Choroid plexus epithelial cell (primary cell): ENCODE measurements around the gene POU3F3.

Experiments used
- DNase-seq: peaks from one replicate; pipeline ENCODE4 v3.0.0-alpha.2; 2010; ENCODE audit warnings: low read depth
- H3K4me3 ChIP-seq: 2 replicates; pipeline ENCODE4 v1.5.1; 2011; ENCODE audit warnings: low read depth, mild to moderate bottlenecking, control low read depth, low read length, moderate library complexity
- TF ChIP-seq, protein P1 (sequence below): conservative IDR thresholded peaks from 2 replicates; pipeline ENCODE4 v1.5.1; 2011; ENCODE audit warnings: low read depth, mild to moderate bottlenecking, control low read depth, inconsistent platforms, low read length, moderate library complexity

Gene POU3F3

DNA sequence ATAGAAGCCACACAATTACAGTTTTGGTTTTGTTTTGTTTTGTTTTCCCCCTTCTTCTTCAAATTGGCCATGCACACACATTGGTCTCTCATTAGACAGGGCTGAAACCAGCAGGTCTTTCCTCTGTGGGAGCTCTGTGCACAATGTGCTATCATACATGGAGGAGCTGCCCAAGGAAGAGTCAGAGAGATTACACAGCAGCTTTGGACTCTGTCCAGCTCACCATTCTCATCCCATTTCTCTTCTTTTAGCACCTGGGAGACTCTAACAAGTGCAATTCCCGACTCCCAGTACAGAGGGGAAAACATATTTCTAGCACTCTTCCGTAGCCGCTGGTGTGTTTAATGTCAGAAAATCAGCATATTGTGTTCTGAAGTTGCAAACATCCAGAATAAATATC lies 29.4 kb downstream of the POU3F3 start:
- no peak for DNase-seq
- TF ChIP-seq, protein P1, sequence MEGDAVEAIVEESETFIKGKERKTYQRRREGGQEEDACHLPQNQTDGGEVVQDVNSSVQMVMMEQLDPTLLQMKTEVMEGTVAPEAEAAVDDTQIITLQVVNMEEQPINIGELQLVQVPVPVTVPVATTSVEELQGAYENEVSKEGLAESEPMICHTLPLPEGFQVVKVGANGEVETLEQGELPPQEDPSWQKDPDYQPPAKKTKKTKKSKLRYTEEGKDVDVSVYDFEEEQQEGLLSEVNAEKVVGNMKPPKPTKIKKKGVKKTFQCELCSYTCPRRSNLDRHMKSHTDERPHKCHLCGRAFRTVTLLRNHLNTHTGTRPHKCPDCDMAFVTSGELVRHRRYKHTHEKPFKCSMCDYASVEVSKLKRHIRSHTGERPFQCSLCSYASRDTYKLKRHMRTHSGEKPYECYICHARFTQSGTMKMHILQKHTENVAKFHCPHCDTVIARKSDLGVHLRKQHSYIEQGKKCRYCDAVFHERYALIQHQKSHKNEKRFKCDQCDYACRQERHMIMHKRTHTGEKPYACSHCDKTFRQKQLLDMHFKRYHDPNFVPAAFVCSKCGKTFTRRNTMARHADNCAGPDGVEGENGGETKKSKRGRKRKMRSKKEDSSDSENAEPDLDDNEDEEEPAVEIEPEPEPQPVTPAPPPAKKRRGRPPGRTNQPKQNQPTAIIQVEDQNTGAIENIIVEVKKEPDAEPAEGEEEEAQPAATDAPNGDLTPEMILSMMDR, result no peak
- H3K4me3 ChIP-seq, result no peak overlapping the region

- H3K4me3 ChIP-seq, result no peak overlapping the region
- TF ChIP-seq, protein P1, result no peak
- DNase-seq, result no peak
These were observed 31.3 kb downstream of the POU3F3 start for GRCh38 chr2:104885119-104885782.

DNA sequence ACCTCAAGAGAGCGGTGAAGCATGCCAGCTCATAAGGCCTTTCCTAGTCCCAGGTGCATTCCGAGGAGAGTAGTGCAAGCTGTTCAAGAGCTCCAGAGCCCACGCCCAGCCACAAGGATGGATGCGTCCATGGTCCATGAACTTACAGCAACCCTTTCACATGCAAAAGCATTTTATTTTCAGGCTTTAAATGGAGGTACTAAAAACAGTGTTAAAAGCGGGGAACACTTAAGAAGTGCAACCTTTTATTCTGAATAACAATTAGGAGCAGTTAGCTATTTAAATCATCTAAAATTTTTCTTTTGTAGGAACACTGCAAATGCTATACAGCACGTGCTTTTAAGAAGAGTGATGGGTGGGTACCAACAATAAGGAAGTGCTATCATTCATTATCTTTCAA lies 33.8 kb downstream of the POU3F3 start:
- no peak overlapping the region for H3K4me3 ChIP-seq
- TF ChIP-seq, protein P1, result no peak
- no peak for DNase-seq

DNA sequence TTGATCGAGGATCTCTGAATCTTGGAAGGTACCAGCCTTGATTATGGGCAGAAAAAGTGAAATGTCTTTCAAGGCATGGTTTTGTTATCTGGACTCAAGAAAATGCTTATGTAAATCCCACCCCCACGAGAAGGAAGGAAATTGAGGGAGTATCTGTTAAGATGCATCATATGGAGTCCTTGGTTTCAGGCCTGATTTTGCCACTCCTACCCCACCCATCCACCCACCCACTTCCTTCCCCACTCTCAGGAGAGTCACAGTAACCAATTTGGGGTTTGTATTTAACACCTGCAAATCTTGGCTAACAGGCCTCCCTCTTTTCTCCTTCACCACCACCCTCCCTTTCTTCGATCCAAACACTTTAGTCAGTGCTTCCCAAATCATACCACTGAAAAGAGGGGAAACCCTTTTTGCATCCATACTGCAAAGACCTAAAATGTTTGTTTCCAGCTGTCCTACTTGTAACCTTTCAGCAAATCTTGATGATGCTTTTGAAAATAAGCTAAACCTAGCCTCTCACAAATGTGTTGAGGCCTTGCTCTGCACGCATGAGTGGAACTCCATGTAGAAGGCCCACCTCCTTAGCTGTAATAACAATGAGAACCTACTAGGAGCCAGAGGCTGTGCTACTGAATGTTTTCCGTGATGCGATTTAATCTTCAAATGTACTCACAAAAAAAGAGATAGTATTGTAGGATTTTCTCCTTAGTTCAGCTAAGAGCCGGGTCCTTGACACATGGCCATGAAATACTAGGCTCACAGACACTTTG lies 34.8 kb downstream of the POU3F3 start:
- TF ChIP-seq, protein P1, result no peak
- H3K4me3 ChIP-seq, result no peak overlapping the region
- DNase-seq, result no peak

- TF ChIP-seq, protein P1, result no peak
- H3K4me3 ChIP-seq, result no peak overlapping the region
- no peak for DNase-seq
These were observed 35.5 kb downstream of the POU3F3 start for GRCh38 chr2:104889291-104889959.

DNA sequence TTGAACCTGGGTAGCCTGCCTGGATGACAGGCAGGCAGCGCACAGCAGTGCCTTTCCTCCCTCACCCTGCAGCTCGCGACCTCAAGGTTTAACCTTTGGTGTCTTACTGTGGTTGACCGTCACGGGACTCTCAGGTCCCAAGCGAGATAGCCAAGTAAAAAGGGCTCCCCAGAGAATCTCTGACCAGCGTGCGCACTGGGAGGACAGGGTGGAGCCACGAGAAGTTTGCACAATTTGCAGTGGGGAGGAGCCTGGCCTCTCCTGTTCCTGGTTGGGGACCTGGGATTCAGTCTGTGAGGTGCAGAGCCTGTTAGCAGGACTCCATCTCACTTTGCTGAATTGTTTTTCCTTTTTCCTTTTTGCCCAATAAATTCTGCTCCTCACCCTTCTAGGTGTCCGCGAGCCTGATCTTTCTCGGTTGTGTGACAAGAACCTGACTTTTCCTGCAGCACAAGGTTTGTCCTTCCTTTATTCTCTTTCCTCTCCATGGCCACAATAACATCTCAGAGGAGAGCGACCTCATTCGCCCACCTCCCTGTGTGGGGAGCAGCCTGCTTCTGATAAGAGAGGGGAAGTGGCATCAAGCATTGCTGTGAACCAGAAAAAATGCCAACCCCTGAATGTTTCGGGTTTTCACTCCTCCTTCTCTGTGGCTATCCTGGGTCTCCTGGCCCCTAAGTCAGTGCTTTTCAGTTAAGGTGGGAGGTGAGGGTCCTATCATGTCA lies 36.2 kb downstream of the POU3F3 start:
- DNase-seq, result no peak
- no peak overlapping the region for H3K4me3 ChIP-seq
- TF ChIP-seq, protein P1, result no peak
